HepG2 (cell line): ENCODE measurements around the gene TMEM164. TPM values are rescaled to one million over a fixed set of nuclear protein-coding genes. Genes with fewer than 3 reads are reported as not detected.

Source experiments
- ATAC-seq: fragments of 200-7000 bp; cut with Tn5 transposase; 3 replicates; pipeline ENCODE4 v1.9.1; 2020; ENCODE audit warnings: mild to moderate bottlenecking, moderate library complexity
- BruUV-seq: library from RNA; stranded (reverse); fragments of 400-500 nt; replicated peaks from 2 replicates; lab custom pipeline; 2021; lab: Mats Ljungman, UMichigan
- CTCF ChIA-PET: fragments of 300-600 bp; formaldehyde crosslinking; extraction: SDS; loops from one replicate; lab custom pipeline; 2021; ENCODE audit warnings: low total read pairs, inconsistent platforms, low intra/inter-chr PET ratio; lab: Yijun Ruan, JAX
- POLR2A ChIA-PET: fragments of 350-600 bp; sonication (Branson Sonifier 250); formaldehyde crosslinking; loops from one replicate; lab custom pipeline; 2020; ENCODE audit warnings: antibody characterized with exemption, inconsistent platforms; lab: Yijun Ruan, JAX
- DNase-seq: peaks from one replicate; pipeline ENCODE4 v3.0.0-alpha.2; 2015; ENCODE audit warnings: low spot score
- FAIRE-seq: peaks from 3 replicates; lab custom pipeline; 2011; peaks lifted over from hg19 to GRCh38; lab: Jason Lieb, UNC
- H2AFZ ChIP-seq: one replicate; pipeline ENCODE4 v1.6.1; 2011; ENCODE audit warnings: low read length, inconsistent platforms
- H3K27ac ChIP-seq: fragments of 300-600 bp; 3 replicates; pipeline ENCODE4 v1.8.0; 2011; ENCODE audit warnings: mixed run types, mild to moderate bottlenecking, mixed read lengths, low read length, inconsistent platforms; ENCODE audit not compliant: insufficient read depth; ENCODE audit errors: extremely low read length
- H3K27me3 ChIP-seq, 2 experiments: fragments of 200-600 bp in 1 of 2; 2 replicates in 1 of 2; 3 replicates in 1 of 2; pipeline versions ENCODE4 v1.6.0 to v1.8.0; 2011; ENCODE audit warnings: low read length in 2 of 2, mild to moderate bottlenecking in 2 of 2, moderate library complexity in 2 of 2, inconsistent platforms in 1 of 2; ENCODE audit not compliant: insufficient read depth in 2 of 2, control insufficient read depth in 1 of 2
- H3K36me3 ChIP-seq, 2 experiments: fragments of 200-600 bp in 1 of 2; replicated peaks in 1 of 2; 2 replicates in 1 of 2; 3 replicates in 1 of 2; pipeline versions ENCODE4 v1.5.1 to v1.8.0; 2011; ENCODE audit warnings: low read length in 2 of 2, inconsistent platforms in 1 of 2; ENCODE audit not compliant: insufficient read depth in 2 of 2, control insufficient read depth in 1 of 2
- H3K4me1 ChIP-seq: 2 replicates; pipeline ENCODE4 v1.5.1; 2012; ENCODE audit warnings: low read length, inconsistent platforms; ENCODE audit not compliant: insufficient read depth
- H3K4me2 ChIP-seq: 2 replicates; pipeline ENCODE4 v1.6.0; 2011; ENCODE audit warnings: low read depth, low read length, inconsistent platforms
- H3K4me3 ChIP-seq, 3 experiments: fragments of 200-600 bp in 1 of 3; sonication (generic), shearing (Covaris generic) in 1 of 3; replicated peaks in 1 of 3; 2 replicates each; pipeline ENCODE4 v1.5.1; 2011 to 2016; ENCODE audit warnings: low read length in 3 of 3, inconsistent platforms in 2 of 3, low read depth in 2 of 3, mild to moderate bottlenecking in 2 of 3, control low read depth in 1 of 3, mixed read lengths in 1 of 3; ENCODE audit not compliant: insufficient read depth in 1 of 3
- H3K79me2 ChIP-seq: one replicate; pipeline ENCODE4 v1.6.1; 2011; ENCODE audit warnings: low read length, inconsistent platforms; ENCODE audit not compliant: insufficient read depth
- H3K9ac ChIP-seq: 2 replicates; pipeline ENCODE4 v1.6.0; 2011; ENCODE audit warnings: mild to moderate bottlenecking, low read depth, low read length, inconsistent platforms; ENCODE audit not compliant: insufficient read depth
- H3K9me3 ChIP-seq: 2 replicates; pipeline ENCODE4 v1.5.1; 2012; ENCODE audit warnings: mild to moderate bottlenecking, low read length
- H4K20me1 ChIP-seq: 2 replicates; pipeline ENCODE4 v1.6.0; 2011; ENCODE audit warnings: inconsistent platforms, mild to moderate bottlenecking, low read length, moderate library complexity; ENCODE audit not compliant: insufficient read depth
- ATRX ChIP-seq: sonication (generic); formaldehyde crosslinking; IDR thresholded peaks from 2 replicates; pipeline ENCODE4 v1.4.0; 2020; ENCODE audit warnings: missing genetic modification reagents, borderline replicate concordance
- GATA4 ChIP-seq: sonication (generic); IDR thresholded peaks from 2 replicates; pipeline ENCODE4 v1.6.1; 2016; ENCODE audit warnings: antibody characterized with exemption, low read depth, borderline replicate concordance
- PAWR ChIP-seq: sonication (generic); formaldehyde crosslinking; IDR thresholded peaks from 2 replicates; pipeline ENCODE4 v1.4.0; 2020; ENCODE audit warnings: missing genetic modification reagents, mild to moderate bottlenecking, borderline replicate concordance
- SALL2 ChIP-seq: sonication (generic); formaldehyde crosslinking; IDR thresholded peaks from 2 replicates; pipeline ENCODE4 v1.8.1; 2023; ENCODE audit warnings: mild to moderate bottlenecking, missing genetic modification reagents, inconsistent platforms
- SRSF4 ChIP-seq: fragments of 200-400 bp; formaldehyde crosslinking; IDR thresholded peaks from one replicate; pipeline ENCODE4 v1.6.1; 2018; ENCODE audit warnings: mild to moderate bottlenecking, low read depth, low read length, moderate library complexity; ENCODE audit not compliant: poor library complexity, severe bottlenecking
- TEF ChIP-seq: sonication (generic); formaldehyde crosslinking; IDR thresholded peaks from 2 replicates; pipeline ENCODE4 v1.5.0; 2020; ENCODE audit warnings: missing genetic modification reagents
- ZMYM2 ChIP-seq: sonication (generic); formaldehyde crosslinking; IDR thresholded peaks from 2 replicates; pipeline ENCODE4 v1.8.0; 2022; ENCODE audit warnings: mild to moderate bottlenecking, missing genetic modification reagents
- ZNF772 ChIP-seq: sonication (generic); formaldehyde crosslinking; IDR thresholded peaks from 2 replicates; pipeline ENCODE4 v1.5.0; 2020; ENCODE audit warnings: mild to moderate bottlenecking, missing genetic modification reagents
- ZNF879 ChIP-seq: sonication (generic); formaldehyde crosslinking; IDR thresholded peaks from 2 replicates; pipeline ENCODE4 v1.8.1; 2023; ENCODE audit warnings: missing genetic modification reagents
- ZNF891 ChIP-seq: sonication (generic); formaldehyde crosslinking; IDR thresholded peaks from 2 replicates; pipeline ENCODE4 v1.5.0; 2020; ENCODE audit warnings: mild to moderate bottlenecking, missing genetic modification reagents
- WGBS: methylation state at CpG from one replicate; pipeline ENCODE4 v1.1.6; 2017; ENCODE audit warnings: low lambda C conversion rate; 5-methylcytosine and 5-hydroxymethylcytosine counted together
- in situ Hi-C: cut with HindIII; loops from 2 replicates; pipeline ENCODE4 v1.10.0; 2017; ENCODE audit warnings: low pct_unique_long_range_greater_than_20kb; ENCODE audit not compliant: extremely low pct_ligation_motif_present
- intact Hi-C: fragments of 100-400 bp; cut with micrococcal nuclease; formaldehyde crosslinking; loops from one replicate; pipeline ENCODE4 v1.10.0; 2022; ENCODE audit not compliant: unreplicated experiment
- polyA plus RNA-seq, 8 experiments: library from polyadenylated mRNA; depleted of rRNA in 3 of 8; stranded (reverse) in 7 of 8; unstranded in 1 of 8; fragments of >200 nt; fragmentation: Illumina TruSeq in 4 of 8; extraction: Trizol in 4 of 8; gene quantifications; 2 replicates each; pipeline versions ENCODE4 v1.2.1 to v1.2.3, GENCODE V29; 2011 to 2016; ENCODE audit warnings: low read depth in 4 of 8, missing spikeins in 1 of 8, mixed read lengths in 1 of 8; ENCODE audit not compliant: insufficient read depth in 1 of 8
- total RNA-seq, 5 experiments: library from RNA; depleted of rRNA; stranded (reverse); fragments of >200 nt; fragmentation: Illumina TruSeq; extraction: Trizol; gene quantifications; 2 replicates each; pipeline ENCODE4 v1.2.3, GENCODE V29; 2016; ENCODE audit warnings: low read depth in 1 of 5

TMEM164 gene
- total and polyA plus RNA-seq, 2 of the 13 experiments (the other 11 are each of a cell fraction or from before 2014, with no cell fraction given), result 5.8 to 13.2 TPM

- Histone ChIP-seq H3K36me3 (no peaks in the 10 kb centered on the region), H3K27me3 (no peaks in the 10 kb centered on the region), H3K4me3 (no peak overlapping the region), H3K9ac (no peak overlapping the region), H3K79me2 (no peaks in the 10 kb centered on the region), H3K9me3 (no peaks in the 10 kb centered on the region), H3K27ac (no peak overlapping the region), H3K4me2 (no peak overlapping the region), H3K4me1 (no peaks in the 10 kb centered on the region), H4K20me1 (no peaks in the 10 kb centered on the region), H2AFZ (no peak overlapping the region)
- DNase-seq, result no peak
- ATAC-seq, result no peak
- in situ Hi-C loops (loop anchor here (25.0 kb wide), 1 partner anchor 665 kb away; no protein-coding TSS in a partner anchor), intact Hi-C loops (no loop called here)
- ChIA-PET CTCF (no interaction called here), POLR2A (no interaction called here)
- FAIRE-seq, result no peak
- WGBS, result no CpG with 5 or more reads among the region's 10 CpGs
- TF ChIP-seq ZMYM2 (CRISPR knock-in tag), result no peak
- no peak for TF ChIP-seq SALL2 (CRISPR knock-in tag)
- TF ChIP-seq ZNF772 (CRISPR knock-in tag), result no peak
- TF ChIP-seq TEF, result no peak
- TF ChIP-seq ZNF891 (CRISPR knock-in tag), result no peak
- no peak for TF ChIP-seq GATA4
- TF ChIP-seq PAWR (CRISPR knock-in tag), result no peak
- TF ChIP-seq ZNF879, result no peak
- no peak for TF ChIP-seq SRSF4
- TF ChIP-seq ATRX (CRISPR knock-in tag), result no peak
- no TSS peak for BruUV-seq
These were observed 169.3 kb downstream of the TMEM164 start for GRCh38 chrX:110172215-110172614.
